ENCODE results near the gene ALG9.

Gene ALG9

DNA sequence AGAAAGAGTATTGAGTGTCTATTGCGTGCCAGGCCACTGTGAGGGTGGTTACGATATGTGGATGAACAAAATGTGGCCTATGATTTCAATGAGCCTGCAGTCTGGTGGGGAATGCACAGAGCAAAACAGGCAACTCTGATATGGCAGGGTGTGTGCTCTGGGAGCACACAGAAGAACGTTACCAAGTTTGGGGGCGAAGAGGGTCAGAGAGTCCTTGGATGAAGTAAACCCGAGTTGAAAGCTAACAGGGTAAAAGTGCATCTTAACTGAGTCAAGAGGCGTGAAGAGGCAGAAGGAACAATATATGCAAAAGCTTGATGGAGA, 8.2 kb upstream of the ALG9 start:
- peaks cover 6% of the 10 kb centered on the region for H3K4me1 ChIP-seq (ENCODE audit: control insufficient read depth, insufficient read depth, low read length)
- H3K27me3 ChIP-seq (ENCODE audit: control insufficient read depth, insufficient read depth, low read length, poor library complexity, severe bottlenecking): no peaks in the 10 kb centered on the region
- WGBS, 2 experiments: 66 to 69% methylated on average over 6 of the region's 6 CpGs
- peak overlapping the region; percentile 91 for H3K4me3 ChIP-seq (ENCODE audit: insufficient read depth, low read depth, low read length)
- H3K9me3 ChIP-seq (ENCODE audit: control insufficient read depth, low read length): no peaks in the 10 kb centered on the region
- H3K27ac ChIP-seq (ENCODE audit: insufficient read depth, low read depth, low read length, poor library complexity, severe bottlenecking): peak overlapping the region; percentile 97
- H3K36me3 ChIP-seq (ENCODE audit: control insufficient read depth, insufficient read depth, low read length): no peaks in the 10 kb centered on the region

DNA sequence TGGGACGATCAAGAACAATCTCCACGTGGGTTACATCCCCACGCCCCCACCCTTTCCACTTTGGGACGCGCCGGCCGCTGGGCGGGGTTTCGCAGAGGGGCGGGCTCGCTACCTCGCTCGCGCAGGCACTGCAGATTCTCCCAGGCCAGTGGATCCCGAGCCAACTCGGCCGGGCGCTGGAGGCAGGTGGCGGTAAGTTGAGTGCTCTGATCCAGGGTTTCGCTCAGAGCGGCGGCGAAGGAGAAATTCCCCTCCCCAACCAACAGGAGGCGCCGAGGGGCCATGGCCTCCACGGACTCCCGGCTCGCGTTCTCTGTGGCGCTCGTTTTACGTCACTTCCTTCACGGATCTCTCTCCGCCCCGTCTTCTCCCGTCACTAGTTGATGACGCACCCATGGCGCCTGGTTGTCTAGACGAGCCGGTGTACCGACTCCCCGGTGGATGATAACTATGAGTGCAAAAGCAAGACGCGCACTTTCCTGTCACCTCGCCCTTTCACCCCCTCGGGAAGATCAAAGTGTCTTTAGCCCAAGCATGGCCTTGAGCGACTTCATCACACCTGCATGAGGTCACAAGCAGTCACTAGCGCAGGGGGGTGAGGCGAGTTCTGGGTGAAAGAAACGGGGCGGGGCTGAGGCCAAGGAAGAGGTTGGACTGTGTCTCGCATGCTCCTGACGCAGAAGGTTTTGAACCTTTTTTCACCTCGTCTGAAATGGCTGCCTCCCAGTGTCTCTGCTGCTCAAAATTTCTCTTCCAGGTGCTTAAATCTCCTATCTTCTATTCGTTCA, 7.7 kb upstream of the ALG9 start, which contains the start of the genes CFAP68 and FDXACB1:
TSS of gene CFAP68 (plus strand) at position 693 of the 788 bp plus-strand sequence. CDS start at position 713, 20 bp downstream.
TSS of gene FDXACB1 (minus strand) at position 317 of the 788 bp plus-strand sequence. CDS start at position 284, 33 bp downstream.
- Histone ChIP-seq H3K27me3 (ENCODE audit: control insufficient read depth, insufficient read depth, low read length, poor library complexity, severe bottlenecking) (no peaks in the 10 kb centered on the region), H3K27ac (ENCODE audit: insufficient read depth, low read depth, low read length, poor library complexity, severe bottlenecking) (peak within 1 kb of the TSS; percentile 97), H3K36me3 (ENCODE audit: control insufficient read depth, insufficient read depth, low read length) (no peaks in the 10 kb centered on the region), H3K4me3 (ENCODE audit: insufficient read depth, low read depth, low read length) (peak within 1 kb of the TSS; percentile 91), H3K4me1 (ENCODE audit: control insufficient read depth, insufficient read depth, low read length) (peaks cover 6% of the 10 kb centered on the region), H3K9me3 (ENCODE audit: control insufficient read depth, low read length) (no peaks in the 10 kb centered on the region)
- WGBS, 2 experiments: 0 to 1% methylated on average over 55 of the region's 55 CpGs

- peak overlapping the region; percentile 91 for H3K4me3 ChIP-seq (ENCODE audit: insufficient read depth, low read depth, low read length)
- H3K36me3 ChIP-seq (ENCODE audit: control insufficient read depth, insufficient read depth, low read length): no peaks in the 10 kb centered on the region
- no peaks in the 10 kb centered on the region for H3K27me3 ChIP-seq (ENCODE audit: control insufficient read depth, insufficient read depth, low read length, poor library complexity, severe bottlenecking)
- WGBS, 2 experiments: 4 to 5% methylated on average over 13 of the region's 13 CpGs
- H3K27ac ChIP-seq (ENCODE audit: insufficient read depth, low read depth, low read length, poor library complexity, severe bottlenecking): peak overlapping the region; percentile 97
- H3K4me1 ChIP-seq (ENCODE audit: control insufficient read depth, insufficient read depth, low read length): peaks cover 6% of the 10 kb centered on the region
- no peaks in the 10 kb centered on the region for H3K9me3 ChIP-seq (ENCODE audit: control insufficient read depth, low read length)
Measured at GRCh38 chr11:111878385-111878848, 7.0 kb upstream of the ALG9 start.

DNA sequence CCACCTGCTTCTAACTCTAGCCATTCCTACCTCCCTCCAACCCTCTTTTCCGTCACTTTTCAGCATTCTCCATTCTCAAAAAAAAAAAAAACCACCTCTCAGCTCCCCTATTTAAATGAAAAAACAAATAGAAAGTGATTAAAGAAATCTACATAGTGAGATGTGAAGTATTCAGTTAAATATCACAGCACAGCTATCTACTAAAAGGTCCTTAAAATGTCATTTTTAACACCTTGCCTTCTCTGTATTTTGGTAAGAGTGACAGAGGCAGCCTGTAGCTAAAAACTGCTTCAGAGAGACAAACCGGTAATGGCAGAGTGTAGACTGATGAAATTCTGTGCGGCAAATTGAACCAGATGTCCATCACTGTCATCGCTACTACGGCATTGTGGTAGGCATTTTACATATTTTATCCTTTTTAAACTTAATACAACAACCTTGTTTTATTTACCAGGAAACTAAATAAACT, 346 bp upstream of the ALG9 start:
- no peak overlapping the region for H3K27ac ChIP-seq (ENCODE audit: insufficient read depth, low read depth, low read length, poor library complexity, severe bottlenecking)
- H3K9me3 ChIP-seq (ENCODE audit: control insufficient read depth, low read length): no peaks in the 10 kb centered on the region
- H3K4me3 ChIP-seq (ENCODE audit: insufficient read depth, low read depth, low read length): peak overlapping the region; percentile 84
- 71 to 77% methylated on average over 5 of the region's 5 CpGs for WGBS, 2 experiments
- no peaks in the 10 kb centered on the region for H3K36me3 ChIP-seq (ENCODE audit: control insufficient read depth, insufficient read depth, low read length)
- H3K4me1 ChIP-seq (ENCODE audit: control insufficient read depth, insufficient read depth, low read length): no peaks in the 10 kb centered on the region
- no peaks in the 10 kb centered on the region for H3K27me3 ChIP-seq (ENCODE audit: control insufficient read depth, insufficient read depth, low read length, poor library complexity, severe bottlenecking)

DNA sequence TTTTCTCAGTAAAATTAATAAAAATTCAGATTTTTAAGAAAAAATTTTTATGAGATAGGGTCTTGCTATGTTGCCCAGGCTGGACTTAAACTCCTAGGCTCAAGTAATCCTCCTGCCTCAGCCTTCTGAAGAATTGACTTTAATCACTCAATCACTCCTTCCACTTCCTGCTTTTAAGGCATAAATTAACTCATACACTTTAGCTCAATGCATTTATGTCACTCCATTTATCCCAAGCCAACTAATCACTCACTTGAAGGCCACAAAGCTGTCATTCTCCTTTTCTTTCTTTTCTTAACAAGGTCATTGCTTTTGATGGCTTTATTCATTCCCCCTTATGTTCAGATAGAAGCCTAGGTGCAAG, 877 bp downstream of the ALG9 start:
- H3K4me1 ChIP-seq (ENCODE audit: control insufficient read depth, insufficient read depth, low read length): no peaks in the 10 kb centered on the region
- H3K9me3 ChIP-seq (ENCODE audit: control insufficient read depth, low read length): no peaks in the 10 kb centered on the region
- H3K27me3 ChIP-seq (ENCODE audit: control insufficient read depth, insufficient read depth, low read length, poor library complexity, severe bottlenecking): no peaks in the 10 kb centered on the region
- no peaks in the 10 kb centered on the region for H3K36me3 ChIP-seq (ENCODE audit: control insufficient read depth, insufficient read depth, low read length)
- no peak overlapping the region for H3K27ac ChIP-seq (ENCODE audit: insufficient read depth, low read depth, low read length, poor library complexity, severe bottlenecking)
- H3K4me3 ChIP-seq (ENCODE audit: insufficient read depth, low read depth, low read length): peak overlapping the region; percentile 84

GRCh38 chr11:111870113-111870512, 1.3 kb downstream of the ALG9 start:
- Histone ChIP-seq H3K27me3 (ENCODE audit: control insufficient read depth, insufficient read depth, low read length, poor library complexity, severe bottlenecking) (no peaks in the 10 kb centered on the region), H3K9me3 (ENCODE audit: control insufficient read depth, low read length) (no peaks in the 10 kb centered on the region), H3K36me3 (ENCODE audit: control insufficient read depth, insufficient read depth, low read length) (no peaks in the 10 kb centered on the region), H3K4me1 (ENCODE audit: control insufficient read depth, insufficient read depth, low read length) (no peaks in the 10 kb centered on the region), H3K4me3 (ENCODE audit: insufficient read depth, low read depth, low read length) (no peak overlapping the region), H3K27ac (ENCODE audit: insufficient read depth, low read depth, low read length, poor library complexity, severe bottlenecking) (no peak overlapping the region)
- WGBS, 2 experiments: 100% methylated on average over 1 of the region's 1 CpG; no CpG with 5 or more reads in 1 of the 2 experiments

GRCh38 chr11:111860257-111860656, 11.1 kb downstream of the ALG9 start:
- H3K27me3 ChIP-seq (ENCODE audit: control insufficient read depth, insufficient read depth, low read length, poor library complexity, severe bottlenecking): no peaks in the 10 kb centered on the region
- H3K36me3 ChIP-seq (ENCODE audit: control insufficient read depth, insufficient read depth, low read length): no peaks in the 10 kb centered on the region
- no peak overlapping the region for H3K4me3 ChIP-seq (ENCODE audit: insufficient read depth, low read depth, low read length)
- no peaks in the 10 kb centered on the region for H3K4me1 ChIP-seq (ENCODE audit: control insufficient read depth, insufficient read depth, low read length)
- WGBS, 2 experiments: 94 to 98% methylated on average over 2 of the region's 3 CpGs
- no peaks in the 10 kb centered on the region for H3K9me3 ChIP-seq (ENCODE audit: control insufficient read depth, low read length)
- no peak overlapping the region for H3K27ac ChIP-seq (ENCODE audit: insufficient read depth, low read depth, low read length, poor library complexity, severe bottlenecking)

- Histone ChIP-seq H3K4me3 (ENCODE audit: insufficient read depth, low read depth, low read length) (no peak overlapping the region), H3K9me3 (ENCODE audit: control insufficient read depth, low read length) (no peaks in the 10 kb centered on the region), H3K27me3 (ENCODE audit: control insufficient read depth, insufficient read depth, low read length, poor library complexity, severe bottlenecking) (no peaks in the 10 kb centered on the region), H3K36me3 (ENCODE audit: control insufficient read depth, insufficient read depth, low read length) (peaks cover 4% of the 10 kb centered on the region), H3K27ac (ENCODE audit: insufficient read depth, low read depth, low read length, poor library complexity, severe bottlenecking) (no peak overlapping the region), H3K4me1 (ENCODE audit: control insufficient read depth, insufficient read depth, low read length) (no peaks in the 10 kb centered on the region)
Measured at GRCh38 chr11:111855506-111855905, 15.9 kb downstream of the ALG9 start.

- peaks cover 4% of the 10 kb centered on the region for H3K36me3 ChIP-seq (ENCODE audit: control insufficient read depth, insufficient read depth, low read length)
- H3K27me3 ChIP-seq (ENCODE audit: control insufficient read depth, insufficient read depth, low read length, poor library complexity, severe bottlenecking): no peaks in the 10 kb centered on the region
- peaks cover 2% of the 10 kb centered on the region for H3K4me1 ChIP-seq (ENCODE audit: control insufficient read depth, insufficient read depth, low read length)
- no peaks in the 10 kb centered on the region for H3K9me3 ChIP-seq (ENCODE audit: control insufficient read depth, low read length)
- no peak overlapping the region for H3K27ac ChIP-seq (ENCODE audit: insufficient read depth, low read depth, low read length, poor library complexity, severe bottlenecking)
- 87 to 100% methylated on average over 2 of the region's 2 CpGs for WGBS, 2 experiments
- no peak overlapping the region for H3K4me3 ChIP-seq (ENCODE audit: insufficient read depth, low read depth, low read length)
Measured at GRCh38 chr11:111852103-111852502, 19.3 kb downstream of the ALG9 start.

DNA sequence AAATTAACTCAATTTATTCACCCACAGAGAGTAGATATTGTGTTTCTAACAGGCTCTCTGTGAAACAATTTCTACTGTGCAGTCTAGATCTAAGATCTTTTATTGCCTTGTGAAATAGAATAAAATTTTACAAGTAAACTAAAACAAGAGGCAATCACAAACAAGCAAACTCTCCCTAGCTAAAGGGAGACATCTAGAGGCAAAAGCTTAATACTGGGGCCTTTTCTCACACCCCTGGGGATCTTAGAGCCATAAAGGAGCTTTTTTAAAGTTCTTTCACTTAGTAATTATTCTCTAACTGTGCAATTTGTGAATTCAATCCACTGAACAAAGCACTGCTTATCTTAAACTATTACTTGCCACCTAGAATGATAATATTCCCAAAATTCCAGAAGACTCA, 19.7 kb downstream of the ALG9 start:
- H3K27me3 ChIP-seq (ENCODE audit: control insufficient read depth, insufficient read depth, low read length, poor library complexity, severe bottlenecking): no peaks in the 10 kb centered on the region
- H3K36me3 ChIP-seq (ENCODE audit: control insufficient read depth, insufficient read depth, low read length): peaks cover 4% of the 10 kb centered on the region
- no peaks in the 10 kb centered on the region for H3K9me3 ChIP-seq (ENCODE audit: control insufficient read depth, low read length)
- no peak overlapping the region for H3K27ac ChIP-seq (ENCODE audit: insufficient read depth, low read depth, low read length, poor library complexity, severe bottlenecking)
- H3K4me3 ChIP-seq (ENCODE audit: insufficient read depth, low read depth, low read length): no peak overlapping the region
- peaks cover 7% of the 10 kb centered on the region for H3K4me1 ChIP-seq (ENCODE audit: control insufficient read depth, insufficient read depth, low read length)

Measured in ectodermal cell (in vitro differentiated cells).